H9 (cell line): ENCODE results near the gene EMC8. TPM values are rescaled to one million over a fixed set of nuclear protein-coding genes. Genes with fewer than 3 reads are reported as not detected.

ENCODE experiments used
- DNase-seq: peaks from one replicate; pipeline ENCODE4 v3.0.0-alpha.2; 2017
- H2AFZ ChIP-seq: one replicate; pipeline ENCODE4 v1.6.1; 2013; ENCODE audit warnings: mild to moderate bottlenecking, low read length, control low read depth, moderate library complexity
- H2AK5ac ChIP-seq: 2 replicates; pipeline ENCODE4 v1.6.1; 2013; ENCODE audit warnings: low read length, control low read depth, mixed read lengths; ENCODE audit not compliant: insufficient read length
- H2BK120ac ChIP-seq: one replicate; pipeline ENCODE4 v1.6.1; 2013; ENCODE audit warnings: low read depth, mild to moderate bottlenecking, low read length, control low read depth, inconsistent platforms; ENCODE audit not compliant: poor library complexity, severe bottlenecking
- H2BK12ac ChIP-seq: 2 replicates; pipeline ENCODE4 v1.6.1; 2013; ENCODE audit warnings: low read length, control low read depth, mixed read lengths, low read depth; ENCODE audit not compliant: insufficient read length
- H2BK15ac ChIP-seq: 2 replicates; pipeline ENCODE4 v1.6.1; 2013; ENCODE audit warnings: low read depth, low read length, control low read depth
- H2BK20ac ChIP-seq: one replicate; pipeline ENCODE4 v1.6.1; 2013; ENCODE audit warnings: low read depth, mild to moderate bottlenecking, low read length, control low read depth, inconsistent platforms; ENCODE audit not compliant: poor library complexity, severe bottlenecking
- H2BK5ac ChIP-seq: 2 replicates; pipeline ENCODE4 v1.6.1; 2013; ENCODE audit warnings: low read length, control low read depth, mixed read lengths; ENCODE audit not compliant: insufficient read length
- H3K14ac ChIP-seq: 2 replicates; pipeline ENCODE4 v1.6.1; 2013; ENCODE audit warnings: low read length, control low read depth; ENCODE audit not compliant: insufficient read depth
- H3K18ac ChIP-seq: 2 replicates; pipeline ENCODE4 v1.6.1; 2013; ENCODE audit warnings: low read depth, mild to moderate bottlenecking, mixed read lengths, low read length, control low read depth; ENCODE audit not compliant: insufficient read length
- H3K23ac ChIP-seq: 2 replicates; pipeline ENCODE4 v1.6.1; 2013; ENCODE audit warnings: low read length, control low read depth, mixed read lengths, low read depth; ENCODE audit not compliant: insufficient read length
- H3K23me2 ChIP-seq: 2 replicates; pipeline ENCODE4 v1.6.1; 2013; ENCODE audit warnings: low read depth, mild to moderate bottlenecking, mixed read lengths, low read length, control low read depth; ENCODE audit not compliant: insufficient read length, poor library complexity, severe bottlenecking
- H3K27ac ChIP-seq: 2 replicates; pipeline ENCODE4 v1.5.1; 2013; ENCODE audit warnings: low read length, control low read depth, mixed read lengths, low read depth; ENCODE audit not compliant: insufficient read length
- H3K27me3 ChIP-seq: 2 replicates; pipeline ENCODE4 v1.6.1; 2013; ENCODE audit warnings: low read length, control low read depth, inconsistent platforms; ENCODE audit not compliant: insufficient read depth
- H3K4ac ChIP-seq: 2 replicates; pipeline ENCODE4 v1.6.1; 2013; ENCODE audit warnings: low read depth, mild to moderate bottlenecking, control low read depth, inconsistent platforms, low read length, moderate library complexity
- H3K4me1 ChIP-seq: 2 replicates; pipeline ENCODE4 v1.6.1; 2013; ENCODE audit warnings: low read length, control low read depth, inconsistent platforms; ENCODE audit not compliant: insufficient read depth
- H3K4me2 ChIP-seq: 2 replicates; pipeline ENCODE4 v1.6.1; 2013; ENCODE audit warnings: low read length, control low read depth, mixed read lengths; ENCODE audit not compliant: insufficient read length, insufficient read depth
- H3K56ac ChIP-seq: 2 replicates; pipeline ENCODE4 v1.6.1; 2013; ENCODE audit warnings: low read depth, mild to moderate bottlenecking, mixed read lengths, low read length, control low read depth; ENCODE audit not compliant: insufficient read length
- H3K79me1 ChIP-seq: 2 replicates; pipeline ENCODE4 v1.6.1; 2013; ENCODE audit warnings: low read depth, mild to moderate bottlenecking, moderate library complexity, low read length, control low read depth, inconsistent platforms; ENCODE audit not compliant: insufficient read depth, poor library complexity, severe bottlenecking
- H3K79me2 ChIP-seq: 2 replicates; pipeline ENCODE4 v1.6.1; 2013; ENCODE audit warnings: low read length, control low read depth, inconsistent platforms; ENCODE audit not compliant: insufficient read depth
- H3K9ac ChIP-seq: 2 replicates; pipeline ENCODE4 v1.6.1; 2013; ENCODE audit warnings: low read length, control low read depth, mixed read lengths; ENCODE audit not compliant: insufficient read length; ENCODE audit errors: extremely low read depth
- H3K9me3 ChIP-seq: one replicate; pipeline ENCODE4 v1.6.1; 2013; ENCODE audit warnings: low read depth, low read length, inconsistent platforms; ENCODE audit not compliant: control insufficient read depth
- H3T11ph ChIP-seq: one replicate; pipeline ENCODE4 v1.6.1; 2013; ENCODE audit warnings: mild to moderate bottlenecking, low read length, control low read depth, inconsistent platforms
- H4K20me1 ChIP-seq: one replicate; pipeline ENCODE4 v1.6.1; 2013; ENCODE audit not compliant: control insufficient read depth, insufficient read length, insufficient read depth
- H4K5ac ChIP-seq: 2 replicates; pipeline ENCODE4 v1.6.1; 2013; ENCODE audit warnings: low read depth, mild to moderate bottlenecking, mixed read lengths, low read length, control low read depth; ENCODE audit not compliant: insufficient read length
- H4K8ac ChIP-seq: replicated peaks from 2 replicates; pipeline ENCODE4 v1.6.1; 2013; ENCODE audit warnings: low read length, control low read depth, mixed read lengths, low read depth; ENCODE audit not compliant: insufficient read length
- H4K91ac ChIP-seq: 2 replicates; pipeline ENCODE4 v1.6.1; 2013; ENCODE audit warnings: low read depth, mild to moderate bottlenecking, moderate library complexity, mixed read lengths, low read length, control low read depth; ENCODE audit not compliant: insufficient read length
- H3K27ac Mint-ChIP-seq, 3 experiments: 2 replicates in 2 of 3; 3 replicates in 1 of 3; pipeline ENCODE4 v1.8.0; 2020 to 2021; ENCODE audit warnings: mixed read lengths in 3 of 3, mild to moderate bottlenecking in 1 of 3, moderate library complexity in 1 of 3
- H3K27me3 Mint-ChIP-seq: 2 replicates; pipeline ENCODE4 v1.8.0; 2021; ENCODE audit warnings: low read depth, mild to moderate bottlenecking, moderate library complexity, mixed read lengths
- H3K36me3 Mint-ChIP-seq, 3 experiments: 2 replicates in 2 of 3; 3 replicates in 1 of 3; pipeline ENCODE4 v1.8.0; 2020 to 2021; ENCODE audit warnings: low read depth in 3 of 3, mixed read lengths in 3 of 3; ENCODE audit not compliant: insufficient read depth in 1 of 3
- H3K4me1 Mint-ChIP-seq, 2 experiments: 2 replicates each; pipeline ENCODE4 v1.8.0; 2020; ENCODE audit warnings: mixed read lengths in 2 of 2
- H3K4me3 Mint-ChIP-seq, 2 experiments: 2 replicates in 1 of 2; 3 replicates in 1 of 2; pipeline ENCODE4 v1.8.0; 2020 to 2021; ENCODE audit warnings: mild to moderate bottlenecking in 2 of 2, mixed read lengths in 2 of 2, moderate library complexity in 1 of 2
- H3K9me3 Mint-ChIP-seq, 2 experiments: 2 replicates in 1 of 2; 3 replicates in 1 of 2; pipeline ENCODE4 v1.8.0; 2020; ENCODE audit warnings: mild to moderate bottlenecking in 2 of 2, mixed read lengths in 2 of 2, moderate library complexity in 1 of 2
- CTCF ChIP-seq: fragments of 200-600 bp; sonication (generic); conservative IDR thresholded peaks from 3 replicates; pipeline ENCODE4 v1.8.0; 2021; ENCODE audit warnings: antibody characterized with exemption, mild to moderate bottlenecking
- WGBS: extraction: QIAGEN DNeasy Blood & Tissue Kit; methylation state at CpG from one replicate; pipeline ENCODE4 v1.1.7; 2013; ENCODE audit warnings: missing lambda C conversion rate, low lambda C conversion rate, mixed read lengths; ENCODE audit not compliant: insufficient read length; ENCODE audit errors: extremely low coverage; 5-methylcytosine and 5-hydroxymethylcytosine counted together
- total RNA-seq: library from RNA; stranded (reverse); gene quantifications from 2 replicates; pipeline ENCODE4 v1.2.1, GENCODE V29; 2021

EMC8 gene
- total RNA-seq, 1 experiment from 2014 or later = 52.3 TPM

GRCh38 chr16:85735225-85735635 is 64.1 kb downstream of the EMC8 start:
- Histone ChIP-seq H4K20me1 (no peaks in the 10 kb centered on the region), H2BK12ac (no peak overlapping the region), H2BK120ac (no peak overlapping the region), H2BK15ac (no peak overlapping the region), H2AFZ (no peak overlapping the region), H2BK5ac (no peak overlapping the region), H3K23me2 (no peaks in the 10 kb centered on the region), H3K56ac (no peak overlapping the region), H3K9ac (no peak overlapping the region), H3K4ac (no peak overlapping the region), H3K9me3 (no peaks in the 10 kb centered on the region), H2AK5ac (no peak overlapping the region), H3K18ac (no peak overlapping the region), H3K27ac (no peak overlapping the region), H4K8ac (no peak overlapping the region), H3K27me3 (no peaks in the 10 kb centered on the region), H2BK20ac (no peak overlapping the region), H3K4me2 (no peak overlapping the region), H3T11ph (no peak overlapping the region), H3K4me1 (no peaks in the 10 kb centered on the region; the same call in 1 of the 2 replicates), H3K79me1 (no peaks in the 10 kb centered on the region), H4K5ac (no peak overlapping the region), H3K23ac (no peak overlapping the region), H4K91ac (no peak overlapping the region), H3K14ac (no peak overlapping the region), H3K79me2 (no peaks in the 10 kb centered on the region)
- TF ChIP-seq CTCF = no peak
- H3K9me3 Mint-ChIP-seq = no peaks in the 10 kb centered on the region; a peak in 1 of 5 replicates
- no peaks in the 10 kb centered on the region for H3K36me3 Mint-ChIP-seq
- no peak overlapping the region for H3K27ac Mint-ChIP-seq
- WGBS = no CpG with 5 or more reads among the region's 14 CpGs
- no peak for DNase-seq
- H3K27me3 Mint-ChIP-seq = no peaks in the 10 kb centered on the region; the same call in 1 of the 2 replicates
- H3K4me1 Mint-ChIP-seq = peaks cover 14 to 22% of the 10 kb centered on the region in 2 experiments
- no peak overlapping the region for H3K4me3 Mint-ChIP-seq
